Tibial artery (tissue), 4 donors: ENCODE measurements around the gene IL17REL.

ENCODE experiments used
- DNase-seq, 2 donors: peaks; one replicate each; pipeline ENCODE4 v3.0.0-alpha.2; 2019
- H3K27ac ChIP-seq, 2 donors: fragments of 200-600 bp; sonication (generic) in 1 of 2; 1 replicate in 1 of 2; 2 replicates in 1 of 2; pipeline ENCODE4 v1.5.1; 2018 to 2019; ENCODE audit warnings: mild to moderate bottlenecking in 1 of 2
- H3K27me3 ChIP-seq, 2 donors: fragments of 200-600 bp; sonication (generic) in 1 of 2; one replicate each; pipeline versions ENCODE4 v1.5.1 to v1.6.0; 2016 to 2019
- H3K36me3 ChIP-seq, 3 donors: fragments of 200-600 bp; sonication (generic) in 2 of 3; one replicate each; pipeline ENCODE4 v1.5.1; 2016 to 2019; ENCODE audit warnings: mild to moderate bottlenecking in 2 of 3
- H3K4me1 ChIP-seq, 4 donors: fragments of 200-600 bp; sonication (generic) in 2 of 4; 1 replicate in 3 of 4; 2 replicates in 1 of 4; pipeline ENCODE4 v1.5.1; 2016 to 2019
- H3K4me3 ChIP-seq, 2 donors: fragments of 200-600 bp; sonication (generic) in 1 of 2; 1 replicate in 1 of 2; 2 replicates in 1 of 2; pipeline ENCODE4 v1.5.1; 2018 to 2019; ENCODE audit warnings: mild to moderate bottlenecking in 2 of 2
- H3K9me3 ChIP-seq, 3 donors: fragments of 200-600 bp; sonication (generic) in 1 of 3; one replicate each; pipeline ENCODE4 v1.5.1; 2016 to 2019
- intact Hi-C: fragments of 100-400 bp; cut with DNase I; formaldehyde crosslinking; loops from one replicate; pipeline ENCODE4 v1.15.0; 2023; ENCODE audit warnings: low total_unique reads
- TF ChIP-seq, protein P1 (sequence below), 2 experiments: fragments of 200-600 bp in 1 of 2; fragments of 450-650 bp in 1 of 2; IDR thresholded peaks; one replicate each; pipeline ENCODE4 v1.5.1; 2017 to 2019; ENCODE audit warnings: antibody characterized with exemption in 2 of 2, mild to moderate bottlenecking in 1 of 2, moderate library complexity in 1 of 2

Gene IL17REL

GRCh38 chr22:50041361-50042065 lies 28.9 kb upstream of the IL17REL start:
- Histone ChIP-seq H3K27ac (no peak overlapping the region), H3K36me3 (no peaks in the 10 kb centered on the region), H3K4me1 (no peaks in the 10 kb centered on the region), H3K4me3 (no peak overlapping the region), H3K9me3 (peaks cover 0 to 17% (median 7%) of the 10 kb centered on the region in 3 donors), H3K27me3 (peaks cover 0 to 26% of the 10 kb centered on the region in 2 donors)
- intact Hi-C loops = no loop called here
- no peak for DNase-seq
- TF ChIP-seq, protein P1, sequence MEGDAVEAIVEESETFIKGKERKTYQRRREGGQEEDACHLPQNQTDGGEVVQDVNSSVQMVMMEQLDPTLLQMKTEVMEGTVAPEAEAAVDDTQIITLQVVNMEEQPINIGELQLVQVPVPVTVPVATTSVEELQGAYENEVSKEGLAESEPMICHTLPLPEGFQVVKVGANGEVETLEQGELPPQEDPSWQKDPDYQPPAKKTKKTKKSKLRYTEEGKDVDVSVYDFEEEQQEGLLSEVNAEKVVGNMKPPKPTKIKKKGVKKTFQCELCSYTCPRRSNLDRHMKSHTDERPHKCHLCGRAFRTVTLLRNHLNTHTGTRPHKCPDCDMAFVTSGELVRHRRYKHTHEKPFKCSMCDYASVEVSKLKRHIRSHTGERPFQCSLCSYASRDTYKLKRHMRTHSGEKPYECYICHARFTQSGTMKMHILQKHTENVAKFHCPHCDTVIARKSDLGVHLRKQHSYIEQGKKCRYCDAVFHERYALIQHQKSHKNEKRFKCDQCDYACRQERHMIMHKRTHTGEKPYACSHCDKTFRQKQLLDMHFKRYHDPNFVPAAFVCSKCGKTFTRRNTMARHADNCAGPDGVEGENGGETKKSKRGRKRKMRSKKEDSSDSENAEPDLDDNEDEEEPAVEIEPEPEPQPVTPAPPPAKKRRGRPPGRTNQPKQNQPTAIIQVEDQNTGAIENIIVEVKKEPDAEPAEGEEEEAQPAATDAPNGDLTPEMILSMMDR (IDR thresholded peaks at IDR 0.05) = no peak

DNA sequence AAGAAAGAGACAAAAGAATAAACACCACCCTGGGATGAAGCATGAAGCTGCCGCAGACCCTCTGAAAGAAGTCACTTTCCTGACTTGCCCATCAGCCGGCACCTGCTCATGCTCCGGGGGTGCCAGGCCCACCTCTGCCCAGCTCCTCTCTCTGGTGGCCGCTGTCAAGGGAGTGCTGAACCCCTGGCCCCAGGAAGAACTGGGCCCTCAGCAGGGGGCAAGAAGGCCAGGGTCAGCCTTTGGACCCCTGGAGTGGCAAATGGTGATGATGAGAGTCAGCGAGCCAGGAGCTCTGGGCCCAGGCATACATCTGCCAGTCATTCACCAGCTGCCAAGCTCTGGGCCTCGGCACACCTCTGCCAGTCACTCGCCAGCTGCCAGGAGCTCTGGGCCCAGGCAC lies 28.2 kb upstream of the IL17REL start:
- Histone ChIP-seq H3K36me3 (no peaks in the 10 kb centered on the region), H3K27ac (no peak overlapping the region), H3K4me3 (no peak overlapping the region), H3K4me1 (no peaks in the 10 kb centered on the region), H3K9me3 (peaks cover 0 to 17% (median 7%) of the 10 kb centered on the region in 3 donors), H3K27me3 (peaks cover 0 to 24% of the 10 kb centered on the region in 2 donors)
- intact Hi-C loops = no loop called here
- no peak for DNase-seq
- TF ChIP-seq, protein P1 (IDR thresholded peaks at IDR 0.05) = no peak

GRCh38 chr22:50039669-50040443 lies 27.3 kb upstream of the IL17REL start:
- Histone ChIP-seq H3K4me3 (no peak overlapping the region), H3K9me3 (peaks cover 0 to 17% (median 7%) of the 10 kb centered on the region in 3 donors), H3K27me3 (peaks cover 0 to 24% of the 10 kb centered on the region in 2 donors), H3K36me3 (no peaks in the 10 kb centered on the region), H3K27ac (no peak overlapping the region), H3K4me1 (no peaks in the 10 kb centered on the region)
- TF ChIP-seq, protein P1 (IDR thresholded peaks at IDR 0.05) = no peak
- intact Hi-C loops = no loop called here
- DNase-seq = no peak

DNA sequence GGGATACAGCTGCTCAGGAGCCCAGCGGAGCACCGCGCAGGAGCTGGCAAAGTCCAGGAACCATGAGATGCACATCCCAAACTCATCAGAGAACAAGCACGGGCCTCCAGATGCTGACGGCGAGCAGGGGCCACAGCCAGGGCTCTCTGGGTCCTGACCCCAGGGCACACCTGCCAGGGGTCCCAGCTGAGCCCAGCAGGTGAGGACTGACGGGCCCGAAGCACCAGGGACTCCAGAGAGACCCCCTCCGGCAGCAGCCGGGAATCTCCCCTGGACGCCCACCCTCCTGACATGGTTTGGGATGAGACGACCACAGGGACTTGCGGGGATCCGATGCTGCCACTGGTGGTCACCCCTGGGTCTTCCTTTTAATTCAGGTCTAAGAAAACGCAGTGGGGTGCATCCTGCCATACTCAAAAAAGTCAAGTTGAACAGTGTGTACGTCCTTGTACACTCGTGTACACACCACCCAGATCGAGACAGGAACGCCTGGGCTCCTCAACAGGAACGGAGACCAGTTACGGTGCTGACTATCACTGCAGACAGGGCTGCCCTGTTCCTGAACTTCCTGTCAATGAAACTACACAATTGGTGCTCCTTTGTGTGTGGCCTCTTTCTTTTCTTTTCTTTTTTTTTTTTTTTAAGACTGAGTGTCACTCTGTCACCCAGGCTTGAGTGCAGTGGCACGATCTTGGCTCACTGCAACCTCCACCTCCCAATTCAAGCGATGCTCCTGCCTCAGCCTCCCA lies 23.6 kb upstream of the IL17REL start:
- H3K4me1 ChIP-seq = no peaks in the 10 kb centered on the region
- TF ChIP-seq, protein P1 (IDR thresholded peaks at IDR 0.05) = no peak
- no peak for DNase-seq
- no peaks in the 10 kb centered on the region for H3K36me3 ChIP-seq
- intact Hi-C loops = no loop called here
- no peak overlapping the region for H3K27ac ChIP-seq
- H3K9me3 ChIP-seq = peaks cover 0 to 17% (median 7%) of the 10 kb centered on the region in 3 donors
- peaks cover 0 to 50% of the 10 kb centered on the region in 2 donors for H3K27me3 ChIP-seq
- H3K4me3 ChIP-seq = no peak overlapping the region

GRCh38 chr22:50035131-50035881 lies 22.7 kb upstream of the IL17REL start:
- Histone ChIP-seq H3K4me3 (no peak overlapping the region), H3K36me3 (no peaks in the 10 kb centered on the region), H3K27me3 (peaks cover 0 to 55% of the 10 kb centered on the region in 2 donors), H3K27ac (no peak overlapping the region), H3K9me3 (peaks cover 0 to 17% (median 7%) of the 10 kb centered on the region in 3 donors), H3K4me1 (peaks cover 0 to 1% (median 0%) of the 10 kb centered on the region in 4 donors)
- intact Hi-C loops = no loop called here
- peak in 1 of 2 donors; percentile 64 for DNase-seq
- TF ChIP-seq, protein P1 (IDR thresholded peaks at IDR 0.05) = no peak
